ENCODE measurements around the gene DTWD2.
A peak's percentile ranks its signal among the peaks of the same experiment; 100 is the strongest.

DTWD2 gene

DNA sequence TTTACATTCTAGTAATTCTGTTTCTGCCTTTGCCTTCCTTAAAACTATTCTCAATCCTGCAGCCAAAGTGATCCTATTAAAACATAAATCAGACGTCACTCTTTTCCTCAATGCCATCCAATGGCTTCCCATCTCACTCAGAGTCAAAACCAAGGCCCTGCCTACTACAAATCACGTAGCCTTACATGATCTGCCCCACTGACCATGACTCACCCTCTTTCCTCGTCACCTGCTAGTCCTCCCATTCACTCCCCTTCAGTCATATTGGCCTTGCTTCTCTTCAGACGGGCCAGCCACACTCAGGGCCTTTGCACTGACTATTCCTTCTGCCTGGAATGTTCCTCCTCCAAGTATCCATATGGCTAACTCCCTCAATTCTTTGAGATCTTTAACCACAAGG lies 43.6 kb upstream of the DTWD2 start:
- no peaks in the 10 kb centered on the region for H3K9me3 ChIP-seq
- DNase-seq, result no peak
- TF ChIP-seq, protein P1, sequence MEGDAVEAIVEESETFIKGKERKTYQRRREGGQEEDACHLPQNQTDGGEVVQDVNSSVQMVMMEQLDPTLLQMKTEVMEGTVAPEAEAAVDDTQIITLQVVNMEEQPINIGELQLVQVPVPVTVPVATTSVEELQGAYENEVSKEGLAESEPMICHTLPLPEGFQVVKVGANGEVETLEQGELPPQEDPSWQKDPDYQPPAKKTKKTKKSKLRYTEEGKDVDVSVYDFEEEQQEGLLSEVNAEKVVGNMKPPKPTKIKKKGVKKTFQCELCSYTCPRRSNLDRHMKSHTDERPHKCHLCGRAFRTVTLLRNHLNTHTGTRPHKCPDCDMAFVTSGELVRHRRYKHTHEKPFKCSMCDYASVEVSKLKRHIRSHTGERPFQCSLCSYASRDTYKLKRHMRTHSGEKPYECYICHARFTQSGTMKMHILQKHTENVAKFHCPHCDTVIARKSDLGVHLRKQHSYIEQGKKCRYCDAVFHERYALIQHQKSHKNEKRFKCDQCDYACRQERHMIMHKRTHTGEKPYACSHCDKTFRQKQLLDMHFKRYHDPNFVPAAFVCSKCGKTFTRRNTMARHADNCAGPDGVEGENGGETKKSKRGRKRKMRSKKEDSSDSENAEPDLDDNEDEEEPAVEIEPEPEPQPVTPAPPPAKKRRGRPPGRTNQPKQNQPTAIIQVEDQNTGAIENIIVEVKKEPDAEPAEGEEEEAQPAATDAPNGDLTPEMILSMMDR (IDR thresholded peaks at IDR 0.05; ENCODE audit: low read depth, low read length), result no peak
- no peaks in the 10 kb centered on the region for H3K27me3 ChIP-seq
- H3K4me1 ChIP-seq, result no peaks in the 10 kb centered on the region
- no peak overlapping the region for H3K4me3 ChIP-seq (ENCODE audit: low read depth, low read length)
- no peaks in the 10 kb centered on the region for H3K36me3 ChIP-seq

DNA sequence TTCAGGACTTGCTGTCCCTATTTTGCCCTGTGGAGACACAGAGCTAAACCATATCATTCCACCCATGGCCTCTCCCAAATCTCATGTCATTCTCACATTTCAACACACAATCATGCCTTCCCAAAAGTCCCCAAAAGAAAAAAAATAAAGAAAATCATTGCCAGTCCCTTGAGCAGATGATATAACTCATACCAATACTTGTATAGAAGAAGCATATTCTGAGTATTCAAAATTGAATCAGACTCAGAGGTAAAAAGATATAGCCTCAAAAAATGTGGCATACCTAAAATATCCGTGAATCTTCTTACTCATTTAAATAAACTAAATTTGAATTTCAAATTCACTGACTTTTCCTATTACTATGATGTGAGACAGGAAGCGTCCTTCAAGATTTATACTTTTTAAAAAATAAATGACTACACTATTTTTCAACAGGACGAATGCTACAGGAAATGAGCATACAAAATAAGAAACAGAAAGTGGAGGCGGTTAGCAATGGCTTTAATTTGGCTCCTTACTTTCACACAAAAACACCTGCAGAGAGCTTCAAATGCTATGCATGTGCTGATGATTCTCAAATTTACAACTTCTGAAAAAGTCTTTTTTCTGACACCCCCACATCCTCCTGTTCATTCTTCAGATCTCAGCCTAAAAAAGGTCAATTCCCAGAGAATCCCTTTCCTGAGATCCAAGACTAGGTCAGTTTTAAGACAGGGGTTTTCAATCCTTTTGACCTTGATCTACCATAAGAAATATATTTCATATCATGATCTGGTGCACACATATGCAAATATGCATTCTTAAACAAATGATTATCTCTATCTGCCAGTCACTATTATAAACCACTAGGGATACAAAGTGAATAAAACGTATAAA lies 42.9 kb upstream of the DTWD2 start:
- Histone ChIP-seq H3K4me3 (ENCODE audit: low read depth, low read length) (no peak overlapping the region), H3K36me3 (no peaks in the 10 kb centered on the region), H3K27me3 (no peaks in the 10 kb centered on the region), H3K9me3 (no peaks in the 10 kb centered on the region), H3K4me1 (no peaks in the 10 kb centered on the region)
- TF ChIP-seq, protein P1 (IDR thresholded peaks at IDR 0.05; ENCODE audit: low read depth, low read length), result no peak
- DNase-seq, result no peak

DNA sequence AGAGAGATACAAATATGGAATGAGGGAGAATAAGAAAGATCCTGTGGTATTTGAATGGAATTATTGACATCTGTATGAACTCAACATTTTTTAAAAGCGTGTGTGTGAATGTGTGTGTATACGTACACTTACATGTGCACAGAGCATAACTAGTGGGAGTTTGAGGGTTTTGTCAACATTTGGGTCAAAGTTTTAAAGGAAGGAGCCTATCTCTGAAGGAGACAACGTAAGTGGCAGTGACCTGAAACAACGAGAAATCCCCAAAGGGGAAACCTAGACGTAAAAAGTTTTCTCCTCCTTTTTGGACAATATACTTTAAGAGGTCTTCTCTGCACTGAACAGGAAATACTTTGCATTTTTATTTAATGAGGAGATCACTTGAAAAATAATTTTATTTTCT lies 40.2 kb upstream of the DTWD2 start:
- no peaks in the 10 kb centered on the region for H3K4me1 ChIP-seq
- TF ChIP-seq, protein P1 (IDR thresholded peaks at IDR 0.05; ENCODE audit: low read depth, low read length), result no peak

DNA sequence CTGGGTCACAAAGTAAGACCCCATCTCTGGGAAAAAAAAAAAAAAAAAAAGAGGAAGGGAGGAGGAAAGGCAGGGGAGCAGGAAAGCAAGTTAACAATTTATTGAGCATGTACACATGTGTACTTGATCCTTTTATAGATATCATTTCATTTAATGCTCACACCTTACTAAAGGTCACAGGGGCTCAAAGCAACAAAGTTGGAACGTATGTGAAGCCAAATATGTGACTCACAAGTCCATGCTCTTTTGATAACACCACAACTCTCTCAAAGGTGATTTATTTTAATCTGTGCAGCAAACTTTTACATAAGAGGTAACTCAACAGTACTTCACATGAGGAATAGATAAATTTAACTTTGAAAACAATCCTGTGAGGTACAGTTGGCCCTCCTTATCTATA lies 34.4 kb upstream of the DTWD2 start:
- Histone ChIP-seq H3K4me3 (ENCODE audit: low read depth, low read length) (no peak overlapping the region), H3K36me3 (no peaks in the 10 kb centered on the region), H3K27me3 (no peaks in the 10 kb centered on the region), H3K4me1 (no peaks in the 10 kb centered on the region), H3K9me3 (no peaks in the 10 kb centered on the region)
- DNase-seq, result no peak
- TF ChIP-seq, protein P1 (IDR thresholded peaks at IDR 0.05; ENCODE audit: low read depth, low read length), result no peak

More for the DNA sequence above, 40.2 kb upstream of the DTWD2 start:
- no peaks in the 10 kb centered on the region for H3K9me3 ChIP-seq
- H3K27me3 ChIP-seq, result no peaks in the 10 kb centered on the region
- no peak for DNase-seq
- no peak overlapping the region for H3K4me3 ChIP-seq (ENCODE audit: low read depth, low read length)
- no peaks in the 10 kb centered on the region for H3K36me3 ChIP-seq

DNA sequence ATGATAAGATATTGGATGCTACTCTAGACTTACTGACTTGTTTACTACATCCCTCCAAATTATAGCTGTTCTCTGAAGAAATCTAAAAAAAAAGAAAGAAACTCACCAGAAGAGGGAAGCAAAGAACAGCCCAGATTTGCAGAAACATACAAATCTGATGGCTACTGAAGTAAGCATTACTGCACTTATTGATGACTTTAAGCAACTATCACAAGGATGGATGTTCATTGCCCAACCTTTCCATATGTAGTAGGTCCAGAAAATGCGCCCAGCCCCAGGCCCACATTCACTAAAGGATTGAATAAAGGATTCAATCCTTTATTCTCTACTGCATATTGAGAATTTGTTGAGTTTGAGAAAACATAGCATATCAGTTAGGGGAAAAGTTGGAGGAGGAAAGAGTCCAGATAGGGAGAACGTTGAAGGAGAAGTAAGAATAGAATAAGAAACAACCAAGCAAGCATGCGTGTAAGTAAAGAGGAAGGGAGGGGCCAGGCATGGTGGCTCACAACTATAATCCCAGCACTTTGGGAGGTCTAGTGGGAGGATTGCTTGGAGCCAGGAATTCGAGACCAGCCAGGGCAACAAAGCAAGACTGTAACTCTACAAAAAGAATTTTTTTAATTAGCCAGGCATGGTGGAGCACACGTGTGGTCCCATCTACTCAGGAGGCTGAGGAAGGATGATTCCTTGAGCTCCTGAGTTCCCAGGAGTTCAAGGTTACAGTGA lies 33.8 kb upstream of the DTWD2 start:
- TF ChIP-seq, protein P1 (IDR thresholded peaks at IDR 0.05; ENCODE audit: low read depth, low read length), result peak; percentile 35
- Histone ChIP-seq H3K36me3 (no peaks in the 10 kb centered on the region), H3K27me3 (no peaks in the 10 kb centered on the region), H3K4me3 (ENCODE audit: low read depth, low read length) (no peak overlapping the region), H3K9me3 (no peaks in the 10 kb centered on the region), H3K4me1 (no peaks in the 10 kb centered on the region)
- no peak for DNase-seq

All from BE2C (cell line).